GM12864 (cell line): Measurements from ENCODE around the gene SPSB1.

Source experiments
- DNase-seq: peaks from one replicate; pipeline ENCODE4 v3.0.0-alpha.2; 2011; ENCODE audit warnings: low read depth
- H3K4me3 ChIP-seq: 2 replicates; pipeline ENCODE4 v1.5.1; 2011; ENCODE audit warnings: mild to moderate bottlenecking, low read depth, low read length, control low read depth
- CTCF ChIP-seq: IDR thresholded peaks from 2 replicates; pipeline ENCODE4 v1.5.1; 2011; ENCODE audit warnings: low read depth, mild to moderate bottlenecking, moderate library complexity, low read length, control low read depth, inconsistent platforms; ENCODE audit errors: missing control alignments

The SPSB1 gene

GRCh38 chr1:9279172-9279840, 13.4 kb upstream of the SPSB1 start:
- H3K4me3 ChIP-seq = no peak overlapping the region
- no peak for DNase-seq
- no peak for TF ChIP-seq CTCF

GRCh38 chr1:9280015-9280860, 12.5 kb upstream of the SPSB1 start:
- H3K4me3 ChIP-seq = no peak overlapping the region
- no peak for TF ChIP-seq CTCF
- no peak for DNase-seq

- no peak overlapping the region for H3K4me3 ChIP-seq
- no peak for DNase-seq
- TF ChIP-seq CTCF = no peak
Observed at GRCh38 chr1:9281071-9281827, 11.4 kb upstream of the SPSB1 start.

- no peak for DNase-seq
Observed at GRCh38 chr1:9281908-9282695, 10.6 kb upstream of the SPSB1 start.

GRCh38 chr1:9282696-9282955, 10.1 kb upstream of the SPSB1 start:
- no peak for DNase-seq
- H3K4me3 ChIP-seq = no peak overlapping the region
- no peak for TF ChIP-seq CTCF

More at GRCh38 chr1:9281908-9282695, 10.6 kb upstream of the SPSB1 start:
- TF ChIP-seq CTCF = no peak
- H3K4me3 ChIP-seq = no peak overlapping the region

GRCh38 chr1:9284061-9284460, 8.6 kb upstream of the SPSB1 start:
- no peak overlapping the region for H3K4me3 ChIP-seq
- no peak for DNase-seq
- no peak for TF ChIP-seq CTCF
